CD14-positive monocyte (primary cell): ENCODE data around the gene CEBPG. TPM values are rescaled to one million over a fixed set of nuclear protein-coding genes. Genes with fewer than 3 reads are reported as not detected.

Source experiments
- DNase-seq, 3 donors: peaks; one replicate each; pipeline ENCODE4 v3.0.0-alpha.2; 2011 to 2022
- H2AFZ ChIP-seq: 2 replicates; pipeline ENCODE4 v1.6.0; 2012; ENCODE audit warnings: mild to moderate bottlenecking, low read depth, low read length, inconsistent platforms; ENCODE audit not compliant: insufficient read depth, poor library complexity, severe bottlenecking
- H3K27ac ChIP-seq, 2 donors: 1 replicate in 1 of 2; 2 replicates in 1 of 2; pipeline ENCODE4 v1.5.1; 2012 to 2013; ENCODE audit warnings: low read length in 2 of 2, control low read depth in 1 of 2, inconsistent platforms in 1 of 2, low read depth in 1 of 2, mild to moderate bottlenecking in 1 of 2
- H3K27me3 ChIP-seq, 2 donors: one replicate each; pipeline versions ENCODE4 v1.6.0 to v1.6.1; 2011 to 2013; ENCODE audit warnings: low read length in 2 of 2; ENCODE audit not compliant: control insufficient read depth in 2 of 2, insufficient read depth in 2 of 2
- H3K36me3 ChIP-seq, 2 donors: replicated peaks in 1 of 2; 1 replicate in 1 of 2; 2 replicates in 1 of 2; pipeline versions ENCODE4 v1.5.1 to v1.6.1; 2012 to 2013; ENCODE audit warnings: low read length in 2 of 2, control low read depth in 1 of 2, inconsistent platforms in 1 of 2, mild to moderate bottlenecking in 1 of 2; ENCODE audit not compliant: insufficient read depth in 2 of 2, control insufficient read depth in 1 of 2
- H3K4me1 ChIP-seq, 2 donors: 1 replicate in 1 of 2; 2 replicates in 1 of 2; pipeline versions ENCODE4 v1.5.1 to v1.6.1; 2012 to 2013; ENCODE audit warnings: low read length in 2 of 2, control low read depth in 1 of 2, inconsistent platforms in 1 of 2, mild to moderate bottlenecking in 1 of 2, moderate library complexity in 1 of 2; ENCODE audit not compliant: insufficient read depth in 2 of 2, control insufficient read depth in 1 of 2
- H3K4me2 ChIP-seq: replicated peaks from 2 replicates; pipeline ENCODE3; 2012; ENCODE audit warnings: low read length, moderate library complexity, mild to moderate bottlenecking; ENCODE audit not compliant: poor library complexity, severe bottlenecking; ENCODE audit errors: extremely low read depth
- H3K4me3 ChIP-seq, 3 experiments: fragments of 200-600 bp in 1 of 3; sonication (generic) in 1 of 3; replicated peaks in 1 of 3; 1 replicate in 2 of 3; 2 replicates in 1 of 3; pipeline ENCODE4 v1.5.1; 2011 to 2013; ENCODE audit warnings: low read length in 3 of 3, mild to moderate bottlenecking in 3 of 3, control low read depth in 2 of 3, low read depth in 2 of 3, inconsistent platforms in 1 of 3, moderate library complexity in 1 of 3
- H3K79me2 ChIP-seq: 2 replicates; pipeline ENCODE4 v1.6.0; 2012; ENCODE audit warnings: mild to moderate bottlenecking, control low read depth, inconsistent platforms, low read length, moderate library complexity; ENCODE audit not compliant: insufficient read depth
- H3K9ac ChIP-seq: 2 replicates; pipeline ENCODE4 v1.6.0; 2017; ENCODE audit warnings: low read length, mild to moderate bottlenecking; ENCODE audit not compliant: insufficient read depth, poor library complexity, severe bottlenecking
- H3K9me3 ChIP-seq, 2 donors: replicated peaks in 1 of 2; 1 replicate in 1 of 2; 2 replicates in 1 of 2; pipeline versions ENCODE4 v1.5.1 to v1.6.1; 2012 to 2013; ENCODE audit warnings: low read length in 2 of 2, control low read depth in 1 of 2; ENCODE audit not compliant: control insufficient read depth in 1 of 2, insufficient read depth in 1 of 2
- H4K20me1 ChIP-seq: 2 replicates; pipeline ENCODE4 v1.6.0; 2012; ENCODE audit warnings: mild to moderate bottlenecking, low read length, control low read depth, moderate library complexity; ENCODE audit not compliant: insufficient read depth
- H3K27ac Mint-ChIP-seq, 7 donors: one replicate each; pipeline ENCODE4 v1.8.0; 2020; ENCODE audit warnings: mild to moderate bottlenecking in 7 of 7, mixed read lengths in 7 of 7, moderate library complexity in 6 of 7, inconsistent platforms in 2 of 7
- H3K27me3 Mint-ChIP-seq, 3 donors: one replicate each; pipeline ENCODE4 v1.8.0; 2021 to 2022; ENCODE audit warnings: low read depth in 3 of 3, mild to moderate bottlenecking in 3 of 3, mixed read lengths in 3 of 3, moderate library complexity in 3 of 3, inconsistent platforms in 1 of 3
- H3K36me3 Mint-ChIP-seq, 2 donors: one replicate each; pipeline ENCODE4 v1.8.0; 2020; ENCODE audit warnings: mixed read lengths in 2 of 2, inconsistent platforms in 1 of 2, mild to moderate bottlenecking in 1 of 2
- H3K4me1 Mint-ChIP-seq: one replicate; pipeline ENCODE4 v1.8.0; 2020; ENCODE audit warnings: mild to moderate bottlenecking, mixed read lengths
- H3K4me3 Mint-ChIP-seq, 2 donors: one replicate each; pipeline ENCODE4 v1.8.0; 2020; ENCODE audit warnings: mild to moderate bottlenecking in 2 of 2, mixed read lengths in 2 of 2, moderate library complexity in 1 of 2
- H3K9me3 Mint-ChIP-seq, 7 donors: one replicate each; pipeline ENCODE4 v1.8.0; 2020 to 2022; ENCODE audit warnings: mixed read lengths in 7 of 7, mild to moderate bottlenecking in 6 of 7, moderate library complexity in 6 of 7, inconsistent platforms in 2 of 7
- CTCF ChIP-seq: fragments of 200-600 bp; IDR thresholded peaks from one replicate; pipeline ENCODE4 v1.8.0; 2022; ENCODE audit warnings: antibody characterized with exemption, mild to moderate bottlenecking
- WGBS: methylation state at CpG from one replicate; pipeline ENCODE4 v1.1.5; 2013; ENCODE audit warnings: missing lambda C conversion rate; ENCODE audit not compliant: insufficient coverage; 5-methylcytosine and 5-hydroxymethylcytosine counted together
- intact Hi-C, 2 donors: fragments of 100-400 bp; cut with micrococcal nuclease; formaldehyde crosslinking; loops; one replicate each; pipeline versions ENCODE4 v1.15.0 to v1.15.1; 2023
- polyA plus RNA-seq, 3 donors: library from polyadenylated mRNA; depleted of rRNA in 1 of 3; unstranded in 2 of 3; stranded (reverse) in 1 of 3; fragments of 300-500 nt in 2 of 3; fragments of >200 nt in 1 of 3; fragmentation: Illumina TruSeq in 2 of 3; gene quantifications; 1 replicate in 2 of 3; 2 replicates in 1 of 3; pipeline ENCODE4 v1.2.3, GENCODE V29; 2012 to 2021

Gene CEBPG
- polyA plus RNA-seq, 3 donors: 16.8 to 18.3 (median 17.8) TPM

DNA sequence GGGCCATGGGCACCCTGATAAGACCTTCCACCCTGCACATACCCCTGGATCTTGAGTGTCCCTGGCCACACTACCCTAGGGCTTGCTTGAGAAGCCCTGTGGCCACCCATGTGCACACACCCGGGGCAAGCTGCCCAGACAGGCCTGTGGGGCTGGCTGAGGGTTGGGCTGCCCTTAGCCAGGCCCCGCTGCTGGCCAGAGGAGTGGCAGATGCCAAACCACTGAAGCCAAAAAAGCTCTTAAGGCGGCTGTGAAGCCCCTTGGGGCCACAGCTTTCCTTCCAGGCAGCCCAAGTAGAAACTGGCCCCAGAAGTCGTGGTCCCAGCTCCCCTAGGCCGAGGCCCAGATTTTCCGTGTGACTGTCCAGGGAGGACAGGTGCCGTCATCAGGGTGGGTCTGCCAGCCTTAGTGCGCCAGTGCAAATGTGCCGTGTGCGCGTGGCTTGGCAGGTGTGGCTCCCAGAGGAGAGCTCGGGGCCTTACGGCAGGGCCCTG is 14.8 kb downstream of the CEBPG start:
- H3K4me1 Mint-ChIP-seq: peaks cover 54% of the 10 kb centered on the region
- Histone ChIP-seq H3K4me2 (no peak overlapping the region), H2AFZ (no peak overlapping the region), H3K4me1 (peaks cover 46 to 54% of the 10 kb centered on the region in 2 donors), H3K36me3 (peaks cover 23 to 34% of the 10 kb centered on the region in 2 donors), H3K4me3 (no peak overlapping the region), H3K9ac (no peak overlapping the region), H4K20me1 (peaks cover 50% of the 10 kb centered on the region), H3K9me3 (no peaks in the 10 kb centered on the region), H3K27me3 (no peaks in the 10 kb centered on the region), H3K79me2 (peaks cover 99% of the 10 kb centered on the region), H3K27ac (no peak overlapping the region)
- H3K4me3 Mint-ChIP-seq: no peak overlapping the region
- H3K27me3 Mint-ChIP-seq: no peaks in the 10 kb centered on the region
- H3K36me3 Mint-ChIP-seq: peaks cover 26 to 34% of the 10 kb centered on the region in 2 donors
- intact Hi-C loops: no loop called here
- H3K27ac Mint-ChIP-seq: peak overlapping the region in 1 of 7 donors; percentile 18
- TF ChIP-seq CTCF: no peak
- no peaks in the 10 kb centered on the region for H3K9me3 Mint-ChIP-seq
- DNase-seq: no peak
- 90% methylated on average over 13 of the region's 13 CpGs for WGBS

- intact Hi-C loops: no loop called here
- Histone ChIP-seq H2AFZ (no peak overlapping the region), H3K9ac (no peak overlapping the region), H3K9me3 (no peaks in the 10 kb centered on the region), H3K79me2 (peaks cover 99% of the 10 kb centered on the region), H3K4me1 (peaks cover 51 to 59% of the 10 kb centered on the region in 2 donors), H3K36me3 (peaks cover 20 to 28% of the 10 kb centered on the region in 2 donors), H4K20me1 (peaks cover 44% of the 10 kb centered on the region), H3K4me3 (no peak overlapping the region), H3K27me3 (no peaks in the 10 kb centered on the region), H3K4me2 (no peak overlapping the region), H3K27ac (peak overlapping the region; percentile 32 to 60)
- no peak for TF ChIP-seq CTCF
- no peaks in the 10 kb centered on the region for H3K9me3 Mint-ChIP-seq
- peaks cover 58% of the 10 kb centered on the region for H3K4me1 Mint-ChIP-seq
- peak overlapping the region in 4 of 7 donors; percentile 36 to 85 (median 54) for H3K27ac Mint-ChIP-seq
- H3K36me3 Mint-ChIP-seq: peaks cover 22 to 29% of the 10 kb centered on the region in 2 donors
- no peak overlapping the region for H3K4me3 Mint-ChIP-seq
- no peak for DNase-seq
- 94% methylated on average over 28 of the region's 28 CpGs for WGBS
- no peaks in the 10 kb centered on the region for H3K27me3 Mint-ChIP-seq
Observed at GRCh38 chr19:33388725-33389420, 15.4 kb downstream of the CEBPG start.
